Endothelial cell of umbilical vein (primary cell): ENCODE measurements around the gene CACNG4.

Source experiments
- CTCF ChIP-seq, 2 donors: IDR thresholded peaks; 1 replicate in 1 of 2; 2 replicates in 1 of 2; pipeline ENCODE4 v1.5.1; 2011; ENCODE audit warnings: low read length in 2 of 2, mild to moderate bottlenecking in 2 of 2, moderate library complexity in 2 of 2, control low read depth in 1 of 2, inconsistent platforms in 1 of 2, low read depth in 1 of 2; ENCODE audit not compliant: insufficient read depth in 1 of 2; ENCODE audit errors: extremely low read depth in 1 of 2
- POLR2A ChIP-seq: IDR thresholded peaks from 2 replicates; pipeline ENCODE4 v1.6.1; 2012; ENCODE audit warnings: low read depth, mild to moderate bottlenecking, control low read depth, low read length
- POLR2AphosphoS5 ChIP-seq: IDR thresholded peaks from 2 replicates; pipeline ENCODE4 v1.6.1; 2012; ENCODE audit warnings: low read depth, mild to moderate bottlenecking, control low read depth, low read length, moderate library complexity; ENCODE audit not compliant: insufficient read depth

GRCh38 chr17:67051155-67051538, 86.6 kb downstream of the CACNG4 start:
- TF ChIP-seq CTCF (IDR thresholded peaks at IDR 0.05; ENCODE audit: extremely low read depth in 1 of 2, insufficient read depth in 1 of 2, low read depth in 1 of 2, low read length in 2 of 2) (no peak), POLR2AphosphoS5 (no peak), POLR2A (no peak)
